Neuron (in vitro differentiated cells): ENCODE data around the gene CCL8.

Source experiments
- H2AFZ ChIP-seq: one replicate; pipeline ENCODE4 v1.6.1; 2013; ENCODE audit warnings: low read depth, mild to moderate bottlenecking, inconsistent platforms, low read length, moderate library complexity
- H3K27me3 ChIP-seq: one replicate; pipeline ENCODE4 v1.6.1; 2013; ENCODE audit warnings: low read length; ENCODE audit not compliant: insufficient read depth
- H3K36me3 ChIP-seq: one replicate; pipeline ENCODE4 v1.6.1; 2013; ENCODE audit warnings: low read length; ENCODE audit not compliant: insufficient read depth
- H3K4me1 ChIP-seq: one replicate; pipeline ENCODE4 v1.6.1; 2013; ENCODE audit warnings: low read length; ENCODE audit not compliant: insufficient read depth
- H3K4me3 ChIP-seq: 2 replicates; pipeline ENCODE4 v1.5.1; 2013; ENCODE audit warnings: mild to moderate bottlenecking, low read length, moderate library complexity
- H3K9me3 ChIP-seq: one replicate; pipeline ENCODE4 v1.6.1; 2013; ENCODE audit warnings: low read length

Gene CCL8

GRCh38 chr17:34337701-34338100 is 18.5 kb downstream of the CCL8 start:
- H2AFZ ChIP-seq: no peak overlapping the region
- no peaks in the 10 kb centered on the region for H3K9me3 ChIP-seq
- H3K27me3 ChIP-seq: no peaks in the 10 kb centered on the region
- no peaks in the 10 kb centered on the region for H3K4me1 ChIP-seq
- H3K4me3 ChIP-seq: no peak overlapping the region
- no peaks in the 10 kb centered on the region for H3K36me3 ChIP-seq

- Histone ChIP-seq H3K36me3 (no peaks in the 10 kb centered on the region), H2AFZ (no peak overlapping the region), H3K27me3 (no peaks in the 10 kb centered on the region), H3K9me3 (no peaks in the 10 kb centered on the region), H3K4me1 (no peaks in the 10 kb centered on the region), H3K4me3 (no peak overlapping the region)
Measured at GRCh38 chr17:34339138-34339770, 20.0 kb downstream of the CCL8 start.

GRCh38 chr17:34341916-34342315 is 22.7 kb downstream of the CCL8 start:
- no peaks in the 10 kb centered on the region for H3K36me3 ChIP-seq
- H3K4me3 ChIP-seq: no peak overlapping the region
- no peaks in the 10 kb centered on the region for H3K9me3 ChIP-seq
- no peak overlapping the region for H2AFZ ChIP-seq
- H3K4me1 ChIP-seq: no peaks in the 10 kb centered on the region
- H3K27me3 ChIP-seq: no peaks in the 10 kb centered on the region

- H3K9me3 ChIP-seq: no peaks in the 10 kb centered on the region
- no peaks in the 10 kb centered on the region for H3K27me3 ChIP-seq
- H2AFZ ChIP-seq: no peak overlapping the region
- no peaks in the 10 kb centered on the region for H3K36me3 ChIP-seq
- H3K4me1 ChIP-seq: no peaks in the 10 kb centered on the region
- H3K4me3 ChIP-seq: no peak overlapping the region
Measured at GRCh38 chr17:34347063-34347462, 27.8 kb downstream of the CCL8 start.

GRCh38 chr17:34349751-34350150 is 30.5 kb downstream of the CCL8 start:
- H3K36me3 ChIP-seq: no peaks in the 10 kb centered on the region
- no peaks in the 10 kb centered on the region for H3K27me3 ChIP-seq
- no peak overlapping the region for H3K4me3 ChIP-seq
- H2AFZ ChIP-seq: no peak overlapping the region
- H3K9me3 ChIP-seq: no peaks in the 10 kb centered on the region
- H3K4me1 ChIP-seq: no peaks in the 10 kb centered on the region

- Histone ChIP-seq H3K36me3 (no peaks in the 10 kb centered on the region), H2AFZ (no peak overlapping the region), H3K4me3 (no peak overlapping the region), H3K4me1 (no peaks in the 10 kb centered on the region), H3K9me3 (no peaks in the 10 kb centered on the region), H3K27me3 (no peaks in the 10 kb centered on the region)
Measured at GRCh38 chr17:34351096-34351495, 31.9 kb downstream of the CCL8 start.

GRCh38 chr17:34352191-34352590 is 33.0 kb downstream of the CCL8 start:
- H3K27me3 ChIP-seq: no peaks in the 10 kb centered on the region
- H3K36me3 ChIP-seq: no peaks in the 10 kb centered on the region
- no peak overlapping the region for H3K4me3 ChIP-seq
- no peaks in the 10 kb centered on the region for H3K4me1 ChIP-seq
- no peak overlapping the region for H2AFZ ChIP-seq
- no peaks in the 10 kb centered on the region for H3K9me3 ChIP-seq

- H3K4me1 ChIP-seq: no peaks in the 10 kb centered on the region
- no peak overlapping the region for H2AFZ ChIP-seq
- H3K27me3 ChIP-seq: no peaks in the 10 kb centered on the region
- no peak overlapping the region for H3K4me3 ChIP-seq
- no peaks in the 10 kb centered on the region for H3K9me3 ChIP-seq
- no peaks in the 10 kb centered on the region for H3K36me3 ChIP-seq
Measured at GRCh38 chr17:34354637-34355036, 35.4 kb downstream of the CCL8 start.

GRCh38 chr17:34356194-34356593 is 37.0 kb downstream of the CCL8 start, which contains the start of gene CCL13:
CCL13 (plus strand) TSS chr17:34356480; CDS start chr17:34356527, 47 bp downstream.
- Histone ChIP-seq H3K36me3 (no peaks in the 10 kb centered on the region), H3K9me3 (no peaks in the 10 kb centered on the region), H2AFZ (no peak within 1 kb of the TSS), H3K4me1 (no peaks in the 10 kb centered on the region), H3K4me3 (no peak within 1 kb of the TSS), H3K27me3 (no peaks in the 10 kb centered on the region)

GRCh38 chr17:34357398-34357797 is 38.2 kb downstream of the CCL8 start:
- Histone ChIP-seq H3K4me1 (no peaks in the 10 kb centered on the region), H3K4me3 (no peak overlapping the region), H2AFZ (no peak overlapping the region), H3K27me3 (no peaks in the 10 kb centered on the region), H3K9me3 (no peaks in the 10 kb centered on the region), H3K36me3 (no peaks in the 10 kb centered on the region)

- H3K4me1 ChIP-seq: no peaks in the 10 kb centered on the region
- H3K9me3 ChIP-seq: no peaks in the 10 kb centered on the region
- no peaks in the 10 kb centered on the region for H3K27me3 ChIP-seq
- H2AFZ ChIP-seq: no peak overlapping the region
- no peaks in the 10 kb centered on the region for H3K36me3 ChIP-seq
- no peak overlapping the region for H3K4me3 ChIP-seq
Measured at GRCh38 chr17:34358631-34359030, 39.4 kb downstream of the CCL8 start.

GRCh38 chr17:34360601-34361270 is 41.5 kb downstream of the CCL8 start:
- Histone ChIP-seq H3K9me3 (no peaks in the 10 kb centered on the region), H3K36me3 (no peaks in the 10 kb centered on the region), H2AFZ (no peak overlapping the region), H3K4me1 (no peaks in the 10 kb centered on the region), H3K4me3 (no peak overlapping the region), H3K27me3 (no peaks in the 10 kb centered on the region)

- no peak overlapping the region for H2AFZ ChIP-seq
- H3K4me3 ChIP-seq: no peak overlapping the region
Measured at GRCh38 chr17:34361478-34362061, 42.3 kb downstream of the CCL8 start.

More at GRCh38 chr17:34361478-34362061, 42.3 kb downstream of the CCL8 start:
- Histone ChIP-seq H3K27me3 (no peaks in the 10 kb centered on the region), H3K4me1 (no peaks in the 10 kb centered on the region), H3K9me3 (no peaks in the 10 kb centered on the region), H3K36me3 (no peaks in the 10 kb centered on the region)
